HK-2 (cell line): ENCODE data around the gene DAO.

Source experiments
- DNase-seq: peaks from one replicate; pipeline ENCODE4 v3.0.0-alpha.2; 2018; ENCODE audit not compliant: unreplicated experiment

DAO gene

DNA sequence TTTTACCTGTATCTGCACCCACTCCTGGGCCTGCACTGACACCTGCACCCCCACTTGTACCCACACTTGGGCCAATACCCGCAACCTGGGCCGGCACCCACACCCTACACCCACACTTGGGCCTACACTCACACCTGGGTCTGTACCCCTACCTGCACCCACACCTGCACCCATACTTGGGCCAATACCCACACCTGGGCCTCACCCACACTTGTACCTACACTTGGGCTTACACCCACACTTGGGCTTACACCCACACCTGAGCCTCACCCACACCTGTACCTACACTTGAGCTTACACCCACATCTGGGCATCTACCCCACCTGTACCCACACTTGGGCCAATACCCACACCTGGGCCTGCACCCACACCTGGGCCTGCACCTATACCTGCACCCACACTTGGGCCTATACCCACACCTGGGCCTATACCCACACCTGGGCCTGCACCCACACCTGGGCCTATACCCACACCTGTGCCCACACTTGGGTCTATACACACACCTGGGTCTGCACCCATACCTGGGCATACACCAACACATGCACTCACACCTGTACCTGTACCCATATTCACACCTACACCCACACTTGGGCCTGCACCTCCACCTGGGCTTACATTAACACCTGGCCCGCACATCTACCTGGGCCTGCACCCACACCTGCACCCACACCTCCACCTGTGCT is 39.2 kb downstream of the DAO start:
- DNase-seq: no peak

DNA sequence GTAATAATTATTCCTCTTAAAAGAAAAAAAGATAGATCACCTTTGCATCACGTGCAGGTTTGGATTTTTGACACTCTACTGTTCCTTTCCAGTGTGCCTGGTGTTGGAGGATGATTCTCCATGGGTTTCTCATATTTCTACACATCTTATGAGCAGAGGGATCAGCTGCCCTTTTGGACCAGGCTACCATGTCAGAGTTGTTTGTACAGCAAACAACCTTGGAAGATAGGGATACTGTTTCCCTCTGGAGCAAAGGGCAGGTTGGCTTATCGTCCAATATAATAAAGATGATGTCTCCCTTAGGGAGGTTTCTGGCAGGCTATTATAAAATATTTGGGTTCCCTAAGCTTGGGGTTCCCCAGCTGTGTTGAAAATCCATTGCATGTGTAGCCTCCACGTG is 42.1 kb downstream of the DAO start:
- no peak for DNase-seq

DNA sequence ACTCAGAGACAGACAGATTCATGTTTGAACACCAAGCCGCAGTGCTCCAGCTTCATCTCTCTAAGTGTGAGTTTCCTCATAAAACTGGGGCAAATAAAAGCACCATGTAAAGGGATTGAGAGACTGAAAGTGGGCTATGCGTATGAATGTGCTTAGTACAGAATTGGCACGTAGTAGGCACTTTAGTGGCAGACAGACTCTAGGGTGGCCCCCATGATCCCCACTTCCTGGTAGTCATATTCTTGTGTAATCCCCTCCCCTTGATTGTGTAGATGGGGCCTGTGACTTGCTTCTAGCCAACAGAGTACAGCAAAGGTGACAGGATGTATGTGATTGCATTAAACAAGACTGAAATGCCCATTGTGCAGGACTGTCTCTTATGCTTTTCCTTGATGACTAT is 43.0 kb downstream of the DAO start:
- no peak for DNase-seq

DNA sequence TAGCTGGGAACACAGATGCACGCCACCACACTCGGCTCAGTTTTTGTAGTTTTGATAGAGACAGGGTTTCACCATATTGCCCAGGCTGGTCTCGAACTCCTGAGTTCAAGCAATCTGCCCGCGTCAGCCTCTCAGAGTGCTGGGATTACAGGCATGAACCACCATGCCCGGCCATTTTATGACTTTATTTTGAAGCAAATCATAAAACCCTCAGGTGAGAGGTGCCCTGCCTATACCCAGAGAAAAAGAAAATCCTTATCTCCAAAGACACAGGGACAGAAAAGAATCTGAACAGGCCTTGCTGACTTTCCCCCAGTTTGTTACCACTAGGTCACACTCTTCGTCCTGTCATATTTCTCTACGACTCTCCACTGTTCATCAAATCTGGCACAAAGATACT is 48.8 kb downstream of the DAO start:
- no peak for DNase-seq

DNA sequence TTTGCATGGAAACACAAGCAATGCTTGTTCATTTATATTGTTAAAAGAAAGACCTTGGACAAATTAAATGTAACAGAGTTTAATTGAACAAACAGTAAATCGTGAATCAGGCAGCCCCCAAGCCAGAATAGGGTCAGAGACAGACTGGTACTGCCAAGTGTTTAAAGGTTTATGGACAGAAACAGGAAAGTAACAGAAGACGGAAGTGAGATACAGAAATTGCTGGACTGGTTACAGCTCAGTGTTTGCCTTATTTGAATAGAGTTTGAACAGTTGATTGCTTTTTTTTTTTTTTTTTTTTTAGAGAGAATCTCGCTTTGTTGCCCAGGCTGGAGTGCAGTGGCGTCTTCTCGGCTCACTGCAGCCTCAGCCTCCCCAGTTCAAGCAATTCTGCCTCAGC is 50.3 kb downstream of the DAO start:
- no peak for DNase-seq

DNA sequence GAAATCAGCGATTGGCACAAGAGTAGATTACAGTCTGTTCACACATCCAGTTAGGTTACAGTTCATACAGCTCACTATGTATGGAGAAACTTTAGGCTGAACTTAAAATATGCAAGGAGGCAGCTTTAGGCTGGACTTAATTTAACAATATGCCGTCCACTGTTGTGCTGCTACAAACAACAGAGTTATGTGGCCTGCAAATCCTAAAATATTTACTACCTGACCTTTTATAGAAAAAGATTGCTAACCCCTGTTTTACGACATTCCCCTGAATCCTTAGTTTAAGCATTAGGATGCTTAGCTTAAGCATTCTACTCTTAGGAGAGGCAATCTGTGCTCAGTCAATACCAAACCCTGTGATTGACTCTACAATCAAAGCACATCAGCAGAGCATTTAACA is 50.9 kb downstream of the DAO start:
- no peak for DNase-seq

DNA sequence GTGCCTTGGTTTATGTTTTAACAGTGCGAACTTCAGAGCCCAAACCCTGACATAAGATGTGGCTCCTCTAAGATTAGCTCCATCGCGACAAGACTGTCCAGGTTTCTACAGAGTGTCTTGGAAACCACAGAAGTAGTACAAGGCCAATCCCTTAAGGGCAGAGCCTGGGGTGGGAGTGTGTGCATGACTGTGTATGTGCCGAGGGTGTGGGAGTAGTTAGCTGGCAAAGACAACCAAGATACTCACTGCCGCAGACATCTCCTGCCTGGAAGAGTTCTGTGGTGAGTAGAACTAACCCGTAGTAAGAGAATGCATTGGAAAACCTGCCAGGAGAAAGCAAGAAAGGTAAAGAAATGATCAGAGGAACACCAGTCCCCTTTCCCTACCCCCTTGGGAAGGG is 54.1 kb downstream of the DAO start:
- no peak for DNase-seq

DNA sequence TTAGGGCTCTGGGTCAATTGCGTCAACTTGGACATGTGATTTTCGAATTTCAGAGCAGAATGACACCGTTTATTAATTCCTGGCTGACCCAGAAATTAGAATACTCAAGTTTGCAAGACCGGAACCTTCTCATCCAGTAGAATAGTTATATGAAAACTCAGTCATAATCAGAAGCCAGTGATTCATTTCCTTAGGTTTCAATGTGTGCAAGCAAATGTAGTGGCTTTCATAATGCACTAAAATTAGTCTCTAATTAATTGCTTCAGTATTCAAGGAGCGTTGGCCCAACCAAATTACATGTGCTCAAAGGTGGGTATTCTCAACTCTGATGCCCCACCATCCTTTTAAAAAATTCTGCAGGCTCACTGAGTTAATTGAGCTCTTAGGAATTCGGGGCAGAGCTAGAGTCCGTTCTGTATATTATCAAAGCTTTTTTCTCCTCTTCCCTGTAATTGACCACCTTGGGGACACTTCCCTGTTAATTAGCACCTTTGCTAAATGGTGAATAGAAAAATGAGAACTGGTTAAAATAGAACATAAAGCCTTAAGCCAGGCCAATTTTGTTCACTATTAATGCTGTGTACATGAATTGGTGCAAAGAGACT is 55.4 kb downstream of the DAO start:
- no peak for DNase-seq

DNA sequence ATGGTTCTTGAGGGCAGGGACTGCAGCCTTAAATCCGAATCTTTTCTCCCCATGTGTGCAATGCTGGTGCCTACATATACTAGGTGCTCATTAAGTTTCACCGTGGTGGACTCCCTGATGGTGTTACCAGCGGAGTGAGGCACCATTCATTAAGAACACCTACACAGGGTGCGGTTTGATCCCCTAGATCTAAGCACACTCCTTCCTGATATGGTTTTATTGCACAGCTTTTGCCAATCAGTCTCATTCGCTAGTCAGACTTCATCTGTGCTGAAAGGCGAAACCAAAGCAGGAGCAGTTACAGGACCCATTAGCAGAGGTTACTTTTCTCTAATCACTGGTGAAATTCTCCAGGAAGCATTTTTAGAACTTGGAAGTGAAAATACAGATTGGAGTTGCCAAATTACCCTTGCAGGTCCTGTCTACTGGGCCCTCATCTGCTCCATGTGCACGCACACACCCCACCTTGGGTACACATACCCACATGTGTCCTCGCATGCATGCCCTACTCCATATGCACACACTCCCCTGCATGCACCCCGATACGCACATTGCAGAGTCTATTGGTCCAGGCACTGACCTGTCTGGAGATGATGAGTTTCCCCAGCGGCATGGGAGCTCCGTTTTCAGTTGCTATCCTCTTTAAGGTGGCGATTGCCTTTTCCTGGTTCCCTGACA is 58.5 kb downstream of the DAO start:
- no peak for DNase-seq

DNA sequence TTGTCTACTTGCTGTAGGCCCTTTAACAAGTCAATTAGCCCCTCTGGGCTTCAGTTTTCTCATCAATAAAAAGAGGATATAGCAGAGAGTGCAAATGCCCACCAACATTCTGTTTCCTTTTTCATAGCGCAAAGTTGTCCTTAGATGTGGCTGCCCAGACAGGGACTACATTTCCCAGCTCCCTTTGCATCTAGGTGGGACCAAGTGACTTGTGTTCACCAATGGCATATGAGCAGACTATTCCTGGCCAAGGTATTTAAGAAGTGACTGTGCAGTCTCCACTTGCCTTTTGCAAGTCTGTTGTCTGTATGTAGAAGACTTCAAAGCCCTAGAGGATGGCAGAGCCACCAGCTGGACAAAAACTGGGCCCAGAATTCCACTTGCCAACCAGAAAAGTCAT is 59.7 kb downstream of the DAO start:
- DNase-seq: no peak

DNA sequence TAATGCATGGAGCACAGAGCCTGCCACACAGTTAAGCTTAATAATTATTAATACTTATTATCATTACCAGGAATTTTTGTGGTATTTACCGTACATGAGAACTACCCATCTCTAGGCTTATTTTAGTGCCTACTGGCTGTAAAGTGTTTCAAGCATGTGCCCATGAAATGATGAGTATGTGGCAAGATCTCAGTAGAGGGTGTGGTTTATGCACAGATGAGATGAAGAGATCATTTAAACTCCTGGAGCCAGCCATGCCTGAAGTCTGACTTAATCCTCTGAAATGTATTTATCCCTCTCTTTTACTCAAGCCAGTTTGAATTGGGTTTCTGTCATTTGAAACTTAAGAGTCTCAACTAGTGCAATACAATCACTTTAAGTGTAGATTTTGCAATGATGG is 60.2 kb downstream of the DAO start:
- no peak for DNase-seq

DNA sequence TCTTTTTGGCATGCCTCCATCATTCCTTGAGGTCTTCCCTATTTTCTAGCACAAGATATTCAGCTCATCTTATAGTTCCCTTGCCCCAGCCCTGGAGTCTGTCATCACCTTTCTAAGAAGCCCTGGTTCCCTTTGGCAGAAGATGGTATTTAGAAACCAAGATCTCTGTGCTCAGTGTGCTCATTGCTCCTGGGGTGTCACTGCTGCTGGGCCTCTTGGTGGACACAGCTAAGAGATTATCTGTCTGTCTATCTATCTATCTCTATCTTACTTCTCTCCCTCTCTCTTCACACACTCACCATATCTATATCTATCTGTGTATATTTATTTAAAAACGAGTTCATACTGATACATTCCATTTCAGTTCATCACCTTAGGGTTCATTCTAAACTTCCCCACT is 67.2 kb downstream of the DAO start:
- no peak for DNase-seq

DNA sequence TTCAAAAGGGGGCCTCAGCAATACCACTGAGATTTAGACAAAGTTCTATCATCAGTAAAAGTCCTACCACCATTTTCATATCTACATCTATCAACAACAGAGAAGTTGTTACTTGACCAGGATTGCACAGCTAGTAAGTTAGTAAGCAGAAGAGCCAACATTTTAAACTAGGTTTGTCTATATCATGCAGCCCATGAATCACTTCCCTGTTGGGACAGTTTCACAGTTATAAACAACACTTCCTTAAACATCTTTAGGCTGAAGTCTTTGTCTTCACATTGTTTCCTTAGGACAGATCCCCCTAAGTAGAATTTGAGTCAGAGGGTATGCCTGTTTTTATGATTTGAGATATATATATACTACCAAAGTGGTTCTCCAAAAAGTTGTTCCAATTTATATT is 68.5 kb downstream of the DAO start:
- no peak for DNase-seq

DNA sequence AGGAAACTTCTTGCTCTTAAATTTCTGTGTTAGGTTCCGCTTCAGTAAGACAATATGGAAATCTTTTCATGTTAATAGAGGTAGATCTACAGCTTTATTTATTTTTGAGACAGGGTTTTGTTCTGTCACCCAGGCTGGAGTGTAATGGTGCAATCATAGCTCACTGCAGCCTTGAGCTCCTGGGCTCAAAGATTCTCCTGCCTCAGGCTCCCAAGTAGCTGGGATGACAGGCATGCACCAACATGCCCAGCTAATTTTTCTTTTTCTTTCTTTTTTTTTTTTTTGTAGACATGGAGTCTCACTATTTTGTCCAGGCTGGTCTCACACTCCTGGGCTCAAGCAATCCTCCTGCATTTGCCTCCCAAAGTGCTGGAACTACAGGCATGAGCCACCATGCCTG is 70.1 kb downstream of the DAO start:
- DNase-seq: no peak
